GM19035 (cell line): ENCODE data around the gene CSNK1G1.

Source experiments
- ATAC-seq: cut with Tn5 transposase; IDR thresholded peaks from one replicate; pipeline ENCODE4 v1.9.1; 2021; ENCODE audit not compliant: unreplicated experiment

Gene CSNK1G1

GRCh38 chr15:64205202-64205601, 150.8 kb downstream of the CSNK1G1 start:
- ATAC-seq, result no peak

- ATAC-seq, result no peak
Observed at GRCh38 chr15:64197425-64197824, 158.5 kb downstream of the CSNK1G1 start.

- ATAC-seq, result no peak
Observed at GRCh38 chr15:64193971-64194370, 162.0 kb downstream of the CSNK1G1 start.

GRCh38 chr15:64191971-64192830, 163.8 kb downstream of the CSNK1G1 start:
- ATAC-seq, result no peak

GRCh38 chr15:64187396-64188191, 168.4 kb downstream of the CSNK1G1 start:
- no peak for ATAC-seq

- no peak for ATAC-seq
Observed at GRCh38 chr15:64185146-64185911, 170.6 kb downstream of the CSNK1G1 start.

- ATAC-seq, result no peak
Observed at GRCh38 chr15:64182859-64183370, 173.1 kb downstream of the CSNK1G1 start.

- no peak for ATAC-seq
Observed at GRCh38 chr15:64180235-64180824, 175.6 kb downstream of the CSNK1G1 start.

GRCh38 chr15:64166102-64166890, 189.7 kb downstream of the CSNK1G1 start:
- ATAC-seq, result no peak

GRCh38 chr15:64164436-64164835, 191.5 kb downstream of the CSNK1G1 start:
- ATAC-seq, result no peak

- no peak for ATAC-seq
Observed at GRCh38 chr15:64163659-64164362, 192.2 kb downstream of the CSNK1G1 start.

- peak; percentile 90 for ATAC-seq
Observed at GRCh38 chr15:64162869-64163658, 192.9 kb downstream of the CSNK1G1 start, which contains the start of gene PPIB. PPIB (minus strand) TSS chr15:64163022; CDS start chr15:64162986, 36 bp downstream.

- ATAC-seq, result peak; percentile 24
Observed at GRCh38 chr15:64162478-64162868, 193.5 kb downstream of the CSNK1G1 start.

- ATAC-seq, result no peak
Observed at GRCh38 chr15:64161688-64162477, 194.1 kb downstream of the CSNK1G1 start.

- ATAC-seq, result no peak
Observed at GRCh38 chr15:64158363-64159134, 197.4 kb downstream of the CSNK1G1 start.

GRCh38 chr15:64157599-64158125, 198.3 kb downstream of the CSNK1G1 start:
- no peak for ATAC-seq
